NB4 (cell line): ENCODE measurements around the gene NTSR1.

Experiments used
- CTCF ChIP-seq: IDR thresholded peaks from one replicate; pipeline ENCODE4 v1.5.1; 2012; ENCODE audit warnings: low read depth, low read length
- MYC ChIP-seq: IDR thresholded peaks from 2 replicates; pipeline ENCODE4 v1.6.1; 2011; ENCODE audit warnings: low read depth, low read length

GRCh38 chr20:62744741-62745191 lies 36.1 kb downstream of the NTSR1 start:
- no peak for TF ChIP-seq CTCF
- no peak for TF ChIP-seq MYC
